Measurements from ENCODE around the gene ACTR2. TPM values are rescaled to one million over a fixed set of nuclear protein-coding genes. Genes with fewer than 3 reads are reported as not detected.

Gene ACTR2
- total RNA-seq, 1 donor from 2014 or later: 124 TPM

DNA sequence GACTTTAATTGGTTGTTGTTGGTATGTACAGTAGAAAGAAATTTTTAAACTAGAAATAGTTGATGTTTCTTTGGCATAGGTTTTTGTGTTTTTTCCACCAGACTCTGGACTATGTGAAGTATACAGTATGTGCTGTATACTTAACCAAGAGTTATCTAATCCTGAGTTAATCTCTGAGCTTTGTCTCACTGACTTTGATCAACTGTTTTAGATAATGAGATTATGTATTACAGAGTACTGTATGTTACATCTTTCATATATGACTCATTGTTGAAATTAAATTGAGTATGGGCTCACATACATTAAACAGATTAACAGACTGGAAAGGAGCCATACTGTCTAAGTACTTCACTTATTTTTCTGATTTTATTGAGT is 38.0 kb downstream of the ACTR2 start:
- peaks cover 21% of the 10 kb centered on the region for H3K4me1 Mint-ChIP-seq
- Histone ChIP-seq H3K4me2 (no peak overlapping the region), H3K79me2 (ENCODE audit: low read depth) (peaks cover 5% of the 10 kb centered on the region), H3K36me3 (no peaks in the 10 kb centered on the region), H3K4me3 (no peak overlapping the region), H3F3A (ENCODE audit: low read depth) (peaks cover 6% of the 10 kb centered on the region), H3K9me3 (ENCODE audit: low read depth) (no peaks in the 10 kb centered on the region), H3K27ac (no peak overlapping the region), H2AFZ (replicated peaks) (no peak overlapping the region), H3K4me1 (peaks cover 7% of the 10 kb centered on the region), H3K27me3 (no peaks in the 10 kb centered on the region), H3K9ac (no peak overlapping the region), H4K20me1 (ENCODE audit: low read depth) (peaks cover 45% of the 10 kb centered on the region)
- H3K27ac Mint-ChIP-seq: no peak overlapping the region
- H3K27me3 Mint-ChIP-seq (ENCODE audit: insufficient read depth, low read depth): peaks cover 3% of the 10 kb centered on the region
- TF ChIP-seq EZH2phosphoT487 (IDR thresholded peaks at IDR 0.05) (no peak), EZH2 (IDR thresholded peaks at IDR 0.05) (no peak)
- TF ChIP-seq, protein P1, sequence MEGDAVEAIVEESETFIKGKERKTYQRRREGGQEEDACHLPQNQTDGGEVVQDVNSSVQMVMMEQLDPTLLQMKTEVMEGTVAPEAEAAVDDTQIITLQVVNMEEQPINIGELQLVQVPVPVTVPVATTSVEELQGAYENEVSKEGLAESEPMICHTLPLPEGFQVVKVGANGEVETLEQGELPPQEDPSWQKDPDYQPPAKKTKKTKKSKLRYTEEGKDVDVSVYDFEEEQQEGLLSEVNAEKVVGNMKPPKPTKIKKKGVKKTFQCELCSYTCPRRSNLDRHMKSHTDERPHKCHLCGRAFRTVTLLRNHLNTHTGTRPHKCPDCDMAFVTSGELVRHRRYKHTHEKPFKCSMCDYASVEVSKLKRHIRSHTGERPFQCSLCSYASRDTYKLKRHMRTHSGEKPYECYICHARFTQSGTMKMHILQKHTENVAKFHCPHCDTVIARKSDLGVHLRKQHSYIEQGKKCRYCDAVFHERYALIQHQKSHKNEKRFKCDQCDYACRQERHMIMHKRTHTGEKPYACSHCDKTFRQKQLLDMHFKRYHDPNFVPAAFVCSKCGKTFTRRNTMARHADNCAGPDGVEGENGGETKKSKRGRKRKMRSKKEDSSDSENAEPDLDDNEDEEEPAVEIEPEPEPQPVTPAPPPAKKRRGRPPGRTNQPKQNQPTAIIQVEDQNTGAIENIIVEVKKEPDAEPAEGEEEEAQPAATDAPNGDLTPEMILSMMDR (IDR thresholded peaks at IDR 0.05): no peak
- no peaks in the 10 kb centered on the region for H3K9me3 Mint-ChIP-seq
- DNase-seq (ENCODE audit: low spot score): no peak
- H3K36me3 Mint-ChIP-seq: peaks cover 6% of the 10 kb centered on the region
- no peak overlapping the region for H3K4me3 Mint-ChIP-seq

DNA sequence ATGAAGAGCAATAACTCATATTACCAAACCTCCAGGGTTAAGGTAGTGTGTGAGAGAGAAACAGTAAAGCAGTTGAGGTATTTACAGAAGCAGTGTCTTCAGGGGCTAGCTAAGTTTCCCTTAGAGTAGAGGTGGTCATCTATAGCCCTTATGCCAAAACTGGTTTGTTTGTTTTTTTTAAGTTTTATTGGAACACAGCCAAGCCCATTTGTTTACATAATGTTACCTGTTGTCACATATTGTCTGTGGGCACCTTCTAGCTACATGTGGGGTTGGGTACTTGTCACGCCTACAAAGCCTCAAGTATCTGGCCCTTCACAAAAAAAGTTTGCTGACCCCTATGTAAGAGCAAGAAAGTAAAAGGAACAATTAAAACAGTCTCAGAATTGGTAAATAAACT is 39.4 kb downstream of the ACTR2 start:
- DNase-seq (ENCODE audit: low spot score): no peak
- no peak overlapping the region for H3K4me2 ChIP-seq
- H3K27ac ChIP-seq: no peak overlapping the region
- no peak overlapping the region for H3K4me3 Mint-ChIP-seq
- H3K79me2 ChIP-seq (ENCODE audit: low read depth): no peaks in the 10 kb centered on the region
- TF ChIP-seq EZH2 (IDR thresholded peaks at IDR 0.05) (no peak), EZH2phosphoT487 (IDR thresholded peaks at IDR 0.05) (no peak)
- TF ChIP-seq, protein P1 (IDR thresholded peaks at IDR 0.05): no peak
- peaks cover 7% of the 10 kb centered on the region for H3K4me1 ChIP-seq
- peaks cover 21% of the 10 kb centered on the region for H3K4me1 Mint-ChIP-seq
- peaks cover 10% of the 10 kb centered on the region for H3K36me3 Mint-ChIP-seq
- no peak overlapping the region for H2AFZ ChIP-seq (replicated peaks)
- peaks cover 3% of the 10 kb centered on the region for H3K27me3 Mint-ChIP-seq (ENCODE audit: insufficient read depth, low read depth)
- peaks cover 7% of the 10 kb centered on the region for H3K36me3 ChIP-seq
- no peak overlapping the region for H3K9ac ChIP-seq
- H3K27me3 ChIP-seq: peaks cover 12% of the 10 kb centered on the region
- no peaks in the 10 kb centered on the region for H3K9me3 ChIP-seq (ENCODE audit: low read depth)
- H3K9me3 Mint-ChIP-seq: no peaks in the 10 kb centered on the region
- no peak overlapping the region for H3K27ac Mint-ChIP-seq
- H3F3A ChIP-seq (ENCODE audit: low read depth): peaks cover 6% of the 10 kb centered on the region
- no peak overlapping the region for H3K4me3 ChIP-seq
- H4K20me1 ChIP-seq (ENCODE audit: low read depth): peaks cover 40% of the 10 kb centered on the region

DNA sequence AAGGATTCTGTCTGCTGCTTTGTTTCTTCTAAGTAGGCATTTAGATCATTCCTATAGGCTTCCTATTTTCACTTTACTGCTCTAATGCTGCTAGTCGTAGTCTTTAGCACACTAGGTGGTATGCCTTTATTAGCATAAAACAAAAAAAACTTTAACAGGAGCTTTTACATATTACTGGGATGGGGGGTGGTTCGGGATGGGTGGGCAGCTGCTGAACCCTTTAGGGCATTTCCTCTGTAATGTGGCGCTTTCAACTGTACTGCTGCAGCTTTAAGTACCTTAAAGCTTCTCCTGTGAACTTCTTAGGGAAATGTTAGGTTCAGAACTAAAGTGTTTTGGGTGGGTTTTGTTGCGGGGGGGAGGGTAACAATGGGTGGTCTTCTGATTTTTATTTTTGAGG is 41.3 kb downstream of the ACTR2 start:
- TF ChIP-seq, protein P1 (IDR thresholded peaks at IDR 0.05): no peak
- TF ChIP-seq EZH2 (IDR thresholded peaks at IDR 0.05): no peak
- TF ChIP-seq EZH2phosphoT487 (IDR thresholded peaks at IDR 0.05): no peak

More for the DNA sequence above, 41.3 kb downstream of the ACTR2 start:
- Histone ChIP-seq H3K27ac (no peak overlapping the region), H3K36me3 (peaks cover 7% of the 10 kb centered on the region), H3K4me3 (no peak overlapping the region), H4K20me1 (ENCODE audit: low read depth) (peaks cover 40% of the 10 kb centered on the region), H3K27me3 (peaks cover 31% of the 10 kb centered on the region), H3K9ac (no peak overlapping the region), H3K4me1 (peaks cover 7% of the 10 kb centered on the region), H2AFZ (replicated peaks) (no peak overlapping the region), H3K79me2 (ENCODE audit: low read depth) (no peaks in the 10 kb centered on the region), H3K4me2 (no peak overlapping the region), H3F3A (ENCODE audit: low read depth) (peaks cover 5% of the 10 kb centered on the region), H3K9me3 (ENCODE audit: low read depth) (no peaks in the 10 kb centered on the region)
- Mint-ChIP-seq H3K27ac (peak overlapping the region; percentile 40), H3K27me3 (ENCODE audit: insufficient read depth, low read depth) (peaks cover 4% of the 10 kb centered on the region), H3K36me3 (peaks cover 18% of the 10 kb centered on the region), H3K9me3 (no peaks in the 10 kb centered on the region), H3K4me3 (peak overlapping the region; percentile 50), H3K4me1 (peaks cover 23% of the 10 kb centered on the region)
- no peak for DNase-seq (ENCODE audit: low spot score)

Data from neural progenitor cell (in vitro differentiated cells).